GM12891 (cell line): ENCODE results near the gene ARHGAP9.

Experiments used
- POLR2A ChIP-seq: IDR thresholded peaks from 2 replicates; pipeline ENCODE4 v1.6.1; 2011; ENCODE audit warnings: low read depth, low read length, control low read depth
- POLR2AphosphoS5 ChIP-seq: IDR thresholded peaks from 2 replicates; pipeline ENCODE4 v1.6.1; 2011; ENCODE audit warnings: low read depth, low read length, control low read depth

DNA sequence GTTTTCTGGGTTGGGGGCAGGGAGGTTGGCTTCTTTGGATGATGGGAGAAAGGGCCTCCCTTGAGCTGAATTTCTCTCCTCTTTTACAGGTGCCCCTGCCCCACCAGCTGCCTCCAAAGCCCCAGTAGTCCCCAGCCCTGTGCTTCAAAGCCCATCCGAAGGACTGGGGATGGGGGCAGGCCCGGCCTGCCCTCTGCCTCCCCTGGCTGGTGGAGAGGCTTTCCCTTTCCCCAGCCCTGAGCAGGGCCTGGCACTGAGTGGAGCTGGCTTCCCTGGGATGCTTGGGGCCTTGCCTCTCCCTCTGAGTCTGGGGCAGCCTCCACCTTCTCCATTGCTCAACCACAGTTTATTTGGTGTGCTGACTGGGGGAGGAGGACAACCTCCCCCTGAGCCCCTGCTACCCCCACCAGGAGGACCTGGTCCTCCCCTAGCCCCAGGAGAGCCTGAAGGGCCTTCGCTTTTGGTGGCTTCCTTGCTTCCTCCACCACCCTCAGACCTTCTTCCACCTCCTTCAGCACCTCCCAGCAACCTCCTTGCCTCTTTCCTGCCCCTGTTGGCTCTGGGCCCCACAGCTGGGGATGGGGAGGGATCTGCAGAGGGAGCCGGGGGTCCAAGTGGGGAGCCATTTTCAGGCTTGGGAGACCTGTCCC lies 46.9 kb upstream of the ARHGAP9 start:
- TF ChIP-seq POLR2AphosphoS5, result no peak; the same call in 1 of the 2 replicates
- TF ChIP-seq POLR2A, result no peak
